SHP77 (cell line): Measurements from ENCODE around the gene ALG9.
"Not testable (repeated sequence)": the region's sequence is repeated elsewhere in the genome, so short reads cannot be mapped to it uniquely, and the experiment has no call there.

Experiments
- DNase-seq, 2 experiments: peaks; one replicate each; lab custom pipeline; 2025; lab: John Stamatoyannopoulos, UW

ALG9 gene

GRCh38 chr11:111870886-111871692, at the start of gene ALG9:
Gene ALG9, minus strand, starts transcription at chr11:111871581. Its CDS starts 99 bp downstream, at chr11:111871482.
- peak; percentile 53 to 77 for DNase-seq

- DNase-seq = no peak
Observed at GRCh38 chr11:111920908-111921307, 49.5 kb upstream of the ALG9 start.

- peak; percentile 74 to 86 for DNase-seq
Observed at GRCh38 chr11:111918390-111919256, 47.2 kb upstream of the ALG9 start, which contains the start of gene C11orf52. Gene C11orf52, plus strand, starts transcription at chr11:111918913. Its CDS starts 60 bp downstream, at chr11:111918973.

- no peak for DNase-seq
Observed at GRCh38 chr11:111917788-111918187, 46.4 kb upstream of the ALG9 start.

- DNase-seq = no peak
Observed at GRCh38 chr11:111917312-111917711, 45.9 kb upstream of the ALG9 start.

- no peak for DNase-seq
Observed at GRCh38 chr11:111916768-111917167, 45.4 kb upstream of the ALG9 start.

GRCh38 chr11:111913997-111914396, 42.6 kb upstream of the ALG9 start:
- DNase-seq = peak in 1 of 2 experiments; percentile 5

- DNase-seq = no peak
Observed at GRCh38 chr11:111913031-111913861, 41.9 kb upstream of the ALG9 start.

GRCh38 chr11:111912535-111912934, 41.2 kb upstream of the ALG9 start, which contains the start of gene HSPB2:
Gene HSPB2, plus strand, starts transcription at chr11:111912734. Its CDS starts 96 bp downstream, at chr11:111912830.
- no peak for DNase-seq

GRCh38 chr11:111911563-111912401, 40.4 kb upstream of the ALG9 start, which contains the start of gene CRYAB:
Gene CRYAB, minus strand, starts transcription at chr11:111911770. Its CDS starts 46 bp downstream, at chr11:111911724.
- no peak for DNase-seq

- no peak for DNase-seq
Observed at GRCh38 chr11:111910676-111911562, 39.5 kb upstream of the ALG9 start.

- no peak for DNase-seq
Observed at GRCh38 chr11:111909378-111909777, 38.0 kb upstream of the ALG9 start.

- no peak for DNase-seq
Observed at GRCh38 chr11:111908639-111909305, 37.4 kb upstream of the ALG9 start.

GRCh38 chr11:111906680-111907079, 35.3 kb upstream of the ALG9 start:
- no peak for DNase-seq

- DNase-seq = no peak
Observed at GRCh38 chr11:111905411-111905810, 34.0 kb upstream of the ALG9 start.

- DNase-seq = no peak
Observed at GRCh38 chr11:111886844-111887243, 15.5 kb upstream of the ALG9 start.

GRCh38 chr11:111886032-111886431, 14.7 kb upstream of the ALG9 start:
- DNase-seq = no peak

GRCh38 chr11:111885053-111885452, 13.7 kb upstream of the ALG9 start:
- DNase-seq = not testable (repeated sequence)

- no peak for DNase-seq
Observed at GRCh38 chr11:111882202-111882601, 10.8 kb upstream of the ALG9 start.
